ENCODE data around the gene KRTAP6-3. TPM values are rescaled to one million over a fixed set of nuclear protein-coding genes. Genes with fewer than 3 reads are reported as not detected.

KRTAP6-3 gene
- total RNA-seq, 1 donor from 2014 or later: not detected

DNA sequence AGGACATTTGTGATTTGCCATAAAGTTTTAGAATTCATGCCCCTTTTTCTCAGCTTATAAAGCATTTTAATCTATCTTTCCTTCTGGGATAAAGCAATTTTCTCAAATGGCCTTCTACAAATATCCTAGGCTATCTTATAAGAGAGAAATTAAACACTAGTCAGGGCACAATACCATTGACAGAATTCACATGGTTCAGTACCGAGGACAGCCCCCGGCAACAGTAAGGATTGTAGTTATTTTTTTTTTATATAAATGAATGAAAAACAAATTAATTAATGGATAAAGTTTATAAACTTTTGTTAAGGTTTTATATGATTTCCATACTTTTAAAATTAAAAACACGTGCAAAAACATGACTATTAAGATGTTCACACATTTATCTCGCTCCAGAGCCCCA, 35.9 kb downstream of the KRTAP6-3 start:
- Histone ChIP-seq H3K9me3 (ENCODE audit: insufficient read depth, low read depth, low read length) (peaks cover 4% of the 10 kb centered on the region), H3K9ac (ENCODE audit: low read length) (no peak overlapping the region), H2AFZ (ENCODE audit: low read depth, low read length) (no peak overlapping the region), H3K4me2 (ENCODE audit: low read length) (no peak overlapping the region), H3K27ac (ENCODE audit: low read depth, low read length) (no peak overlapping the region), H3K27me3 (ENCODE audit: insufficient read depth, low read length) (no peaks in the 10 kb centered on the region), H4K20me1 (ENCODE audit: insufficient read depth, low read length) (no peaks in the 10 kb centered on the region), H3K4me1 (ENCODE audit: insufficient read depth, low read length) (no peaks in the 10 kb centered on the region), H3K36me3 (ENCODE audit: insufficient read depth, low read length) (no peaks in the 10 kb centered on the region), H3K4me3 (ENCODE audit: insufficient read depth, low read depth, low read length) (no peak overlapping the region), H3K79me2 (ENCODE audit: insufficient read depth, low read length) (no peaks in the 10 kb centered on the region)
- no peak overlapping the region for H3K27ac Mint-ChIP-seq (ENCODE audit: unreplicated experiment)
- no peaks in the 10 kb centered on the region for H3K27me3 Mint-ChIP-seq (ENCODE audit: low read depth, unreplicated experiment)
- H3K9me3 Mint-ChIP-seq (ENCODE audit: unreplicated experiment): peaks cover 4% of the 10 kb centered on the region
- no peaks in the 10 kb centered on the region for H3K36me3 Mint-ChIP-seq (ENCODE audit: low read depth, unreplicated experiment)
- no peak overlapping the region for H3K4me3 Mint-ChIP-seq (ENCODE audit: unreplicated experiment)
- DNase-seq (ENCODE audit: low read depth) (no peak), FAIRE-seq (no peak)
- TF ChIP-seq, protein P1, sequence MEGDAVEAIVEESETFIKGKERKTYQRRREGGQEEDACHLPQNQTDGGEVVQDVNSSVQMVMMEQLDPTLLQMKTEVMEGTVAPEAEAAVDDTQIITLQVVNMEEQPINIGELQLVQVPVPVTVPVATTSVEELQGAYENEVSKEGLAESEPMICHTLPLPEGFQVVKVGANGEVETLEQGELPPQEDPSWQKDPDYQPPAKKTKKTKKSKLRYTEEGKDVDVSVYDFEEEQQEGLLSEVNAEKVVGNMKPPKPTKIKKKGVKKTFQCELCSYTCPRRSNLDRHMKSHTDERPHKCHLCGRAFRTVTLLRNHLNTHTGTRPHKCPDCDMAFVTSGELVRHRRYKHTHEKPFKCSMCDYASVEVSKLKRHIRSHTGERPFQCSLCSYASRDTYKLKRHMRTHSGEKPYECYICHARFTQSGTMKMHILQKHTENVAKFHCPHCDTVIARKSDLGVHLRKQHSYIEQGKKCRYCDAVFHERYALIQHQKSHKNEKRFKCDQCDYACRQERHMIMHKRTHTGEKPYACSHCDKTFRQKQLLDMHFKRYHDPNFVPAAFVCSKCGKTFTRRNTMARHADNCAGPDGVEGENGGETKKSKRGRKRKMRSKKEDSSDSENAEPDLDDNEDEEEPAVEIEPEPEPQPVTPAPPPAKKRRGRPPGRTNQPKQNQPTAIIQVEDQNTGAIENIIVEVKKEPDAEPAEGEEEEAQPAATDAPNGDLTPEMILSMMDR (IDR thresholded peaks at IDR 0.05; ENCODE audit: insufficient read depth, low read depth, low read length): no peak
- TF ChIP-seq EZH2 (IDR thresholded peaks at IDR 0.05; ENCODE audit: insufficient read depth, low read length): no peak
- no peaks in the 10 kb centered on the region for H3K4me1 Mint-ChIP-seq (ENCODE audit: low read depth, unreplicated experiment)

DNA sequence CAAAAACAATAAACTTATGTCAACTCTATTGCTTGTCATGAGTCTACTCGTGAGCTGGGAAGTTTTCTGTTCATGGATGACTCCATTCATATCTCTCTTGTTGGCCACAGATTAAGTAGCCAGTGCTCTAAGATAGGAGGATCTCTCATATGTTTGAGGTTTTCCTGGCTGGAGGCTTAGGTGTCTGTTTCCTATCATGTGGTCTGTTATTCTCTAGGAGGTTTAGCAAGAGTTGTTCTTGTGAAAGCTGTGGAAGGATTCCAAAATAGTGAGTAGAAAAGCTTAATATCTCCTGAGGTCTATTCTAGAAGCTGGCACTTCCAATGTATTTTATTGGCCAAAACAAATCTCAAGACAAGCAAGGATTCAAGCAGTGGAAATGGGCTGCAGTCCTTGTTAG, 37.0 kb downstream of the KRTAP6-3 start:
- FAIRE-seq (no peak), DNase-seq (ENCODE audit: low read depth) (no peak)
- H3K4me3 ChIP-seq (ENCODE audit: insufficient read depth, low read depth, low read length): no peak overlapping the region

DNA sequence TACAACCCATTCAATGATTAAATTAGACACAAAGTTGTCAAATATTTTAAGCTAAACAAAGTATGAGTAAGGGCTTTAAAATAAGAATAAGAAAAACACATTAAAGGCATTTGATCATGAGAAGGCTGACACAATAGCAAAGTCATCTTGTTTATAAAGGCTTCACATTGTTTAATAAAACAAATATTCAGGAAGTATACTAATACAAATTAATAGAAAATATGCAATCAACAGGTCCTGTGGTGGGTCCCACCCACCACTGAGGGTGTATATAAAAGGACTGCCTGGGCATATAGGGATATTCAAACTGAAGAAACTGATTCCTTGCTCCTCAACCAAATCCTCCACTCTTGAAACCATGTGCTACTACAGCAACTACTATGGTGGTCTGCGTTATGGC, 42.7 kb downstream of the KRTAP6-3 start, which contains the start of gene KRTAP20-2:
KRTAP20-2 (plus strand) TSS at position 301 of the 400 bp plus-strand sequence; CDS start at position 359, 58 bp downstream.
- Histone ChIP-seq H3K4me1 (ENCODE audit: insufficient read depth, low read length) (no peaks in the 10 kb centered on the region), H2AFZ (ENCODE audit: low read depth, low read length) (no peak within 1 kb of the TSS), H3K36me3 (ENCODE audit: insufficient read depth, low read length) (no peaks in the 10 kb centered on the region), H3K9me3 (ENCODE audit: insufficient read depth, low read depth, low read length) (peaks cover 4% of the 10 kb centered on the region), H4K20me1 (ENCODE audit: insufficient read depth, low read length) (no peaks in the 10 kb centered on the region), H3K79me2 (ENCODE audit: insufficient read depth, low read length) (no peaks in the 10 kb centered on the region), H3K27me3 (ENCODE audit: insufficient read depth, low read length) (no peaks in the 10 kb centered on the region), H3K4me2 (ENCODE audit: low read length) (no peak within 1 kb of the TSS), H3K4me3 (ENCODE audit: insufficient read depth, low read depth, low read length) (no peak within 1 kb of the TSS), H3K27ac (ENCODE audit: low read depth, low read length) (no peak within 1 kb of the TSS), H3K9ac (ENCODE audit: low read length) (no peak within 1 kb of the TSS)
- FAIRE-seq: no peak
- H3K36me3 Mint-ChIP-seq (ENCODE audit: low read depth, unreplicated experiment): no peaks in the 10 kb centered on the region
- TF ChIP-seq, protein P1 (IDR thresholded peaks at IDR 0.05; ENCODE audit: insufficient read depth, low read depth, low read length): no peak
- no peak for TF ChIP-seq EZH2 (IDR thresholded peaks at IDR 0.05; ENCODE audit: insufficient read depth, low read length)
- no peaks in the 10 kb centered on the region for H3K27me3 Mint-ChIP-seq (ENCODE audit: low read depth, unreplicated experiment)
- DNase-seq (ENCODE audit: low read depth): no peak
- H3K4me3 Mint-ChIP-seq (ENCODE audit: unreplicated experiment): no peak within 1 kb of the TSS
- no peaks in the 10 kb centered on the region for H3K9me3 Mint-ChIP-seq (ENCODE audit: unreplicated experiment)
- no peaks in the 10 kb centered on the region for H3K4me1 Mint-ChIP-seq (ENCODE audit: low read depth, unreplicated experiment)
- H3K27ac Mint-ChIP-seq (ENCODE audit: unreplicated experiment): no peak within 1 kb of the TSS

More for the DNA sequence above, 37.0 kb downstream of the KRTAP6-3 start:
- no peak overlapping the region for H3K4me3 Mint-ChIP-seq (ENCODE audit: unreplicated experiment)
- peaks cover 3% of the 10 kb centered on the region for H3K9me3 Mint-ChIP-seq (ENCODE audit: unreplicated experiment)
- Histone ChIP-seq H3K9ac (ENCODE audit: low read length) (no peak overlapping the region), H3K9me3 (ENCODE audit: insufficient read depth, low read depth, low read length) (peaks cover 4% of the 10 kb centered on the region), H3K36me3 (ENCODE audit: insufficient read depth, low read length) (no peaks in the 10 kb centered on the region), H3K27ac (ENCODE audit: low read depth, low read length) (no peak overlapping the region), H3K4me1 (ENCODE audit: insufficient read depth, low read length) (no peaks in the 10 kb centered on the region), H4K20me1 (ENCODE audit: insufficient read depth, low read length) (no peaks in the 10 kb centered on the region), H3K79me2 (ENCODE audit: insufficient read depth, low read length) (no peaks in the 10 kb centered on the region), H2AFZ (ENCODE audit: low read depth, low read length) (no peak overlapping the region), H3K27me3 (ENCODE audit: insufficient read depth, low read length) (no peaks in the 10 kb centered on the region), H3K4me2 (ENCODE audit: low read length) (no peak overlapping the region)
- H3K27me3 Mint-ChIP-seq (ENCODE audit: low read depth, unreplicated experiment): no peaks in the 10 kb centered on the region
- no peaks in the 10 kb centered on the region for H3K4me1 Mint-ChIP-seq (ENCODE audit: low read depth, unreplicated experiment)
- H3K27ac Mint-ChIP-seq (ENCODE audit: unreplicated experiment): no peak overlapping the region
- no peaks in the 10 kb centered on the region for H3K36me3 Mint-ChIP-seq (ENCODE audit: low read depth, unreplicated experiment)
- TF ChIP-seq, protein P1 (IDR thresholded peaks at IDR 0.05; ENCODE audit: insufficient read depth, low read depth, low read length): no peak
- TF ChIP-seq EZH2 (IDR thresholded peaks at IDR 0.05; ENCODE audit: insufficient read depth, low read length): no peak
